Measurements from ENCODE around the gene MFF. TPM values are rescaled to one million over a fixed set of nuclear protein-coding genes. Genes with fewer than 3 reads are reported as not detected.

MFF gene
- total and polyA plus RNA-seq, 2 donors from 2014 or later, result 80.8 to 110 TPM

DNA sequence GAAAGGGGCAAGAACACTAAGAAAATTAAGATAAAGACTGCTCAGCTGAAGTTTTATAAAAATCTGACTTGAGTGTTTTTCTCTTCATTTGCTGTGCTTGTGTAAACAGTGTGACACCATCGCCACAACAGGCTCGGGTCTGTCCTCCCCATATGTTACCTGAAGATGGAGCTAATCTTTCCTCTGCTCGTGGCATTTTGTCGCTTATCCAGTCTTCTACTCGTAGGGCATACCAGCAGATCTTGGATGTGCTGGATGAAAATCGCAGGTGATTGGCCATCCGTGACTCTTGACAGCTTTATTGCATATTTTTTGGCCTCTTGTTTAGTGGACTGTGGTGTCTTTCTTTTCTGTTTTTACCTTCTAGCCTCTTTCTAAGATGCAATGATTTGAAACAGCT lies 22.1 kb downstream of the MFF start:
- Histone ChIP-seq H3K9ac (ENCODE audit: low read length in 3 of 3) (no peak overlapping the region), H3K4me3 (ENCODE audit: low read length in 3 of 3) (no peak overlapping the region), H3K4me1 (ENCODE audit: control insufficient read depth in 2 of 3, insufficient read depth in 2 of 3, low read depth in 1 of 3, low read length in 3 of 3) (peaks cover 0 to 2% (median 0%) of the 10 kb centered on the region in 3 donors), H3K36me3 (ENCODE audit: control insufficient read depth in 2 of 3, insufficient read depth in 3 of 3, low read length in 3 of 3) (peaks cover 0 to 9% (median 0%) of the 10 kb centered on the region in 3 donors), H3K27ac (ENCODE audit: low read depth in 2 of 2, low read length in 2 of 2) (no peak overlapping the region), H3K27me3 (ENCODE audit: control insufficient read depth, insufficient read depth, low read length) (no peaks in the 10 kb centered on the region), H3K9me3 (ENCODE audit: control insufficient read depth in 2 of 3, insufficient read depth in 1 of 3, low read length in 3 of 3) (no peaks in the 10 kb centered on the region)
- TF ChIP-seq, protein P1, sequence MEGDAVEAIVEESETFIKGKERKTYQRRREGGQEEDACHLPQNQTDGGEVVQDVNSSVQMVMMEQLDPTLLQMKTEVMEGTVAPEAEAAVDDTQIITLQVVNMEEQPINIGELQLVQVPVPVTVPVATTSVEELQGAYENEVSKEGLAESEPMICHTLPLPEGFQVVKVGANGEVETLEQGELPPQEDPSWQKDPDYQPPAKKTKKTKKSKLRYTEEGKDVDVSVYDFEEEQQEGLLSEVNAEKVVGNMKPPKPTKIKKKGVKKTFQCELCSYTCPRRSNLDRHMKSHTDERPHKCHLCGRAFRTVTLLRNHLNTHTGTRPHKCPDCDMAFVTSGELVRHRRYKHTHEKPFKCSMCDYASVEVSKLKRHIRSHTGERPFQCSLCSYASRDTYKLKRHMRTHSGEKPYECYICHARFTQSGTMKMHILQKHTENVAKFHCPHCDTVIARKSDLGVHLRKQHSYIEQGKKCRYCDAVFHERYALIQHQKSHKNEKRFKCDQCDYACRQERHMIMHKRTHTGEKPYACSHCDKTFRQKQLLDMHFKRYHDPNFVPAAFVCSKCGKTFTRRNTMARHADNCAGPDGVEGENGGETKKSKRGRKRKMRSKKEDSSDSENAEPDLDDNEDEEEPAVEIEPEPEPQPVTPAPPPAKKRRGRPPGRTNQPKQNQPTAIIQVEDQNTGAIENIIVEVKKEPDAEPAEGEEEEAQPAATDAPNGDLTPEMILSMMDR (IDR thresholded peaks at IDR 0.05; ENCODE audit: borderline replicate concordance, extremely low read depth, insufficient read depth), result no peak
- FAIRE-seq, result no peak
- intact Hi-C loops (cut with DNase I), result no loop called here
- peak in 3 of 5 donors; percentile 19 to 60 (median 39) for DNase-seq

DNA sequence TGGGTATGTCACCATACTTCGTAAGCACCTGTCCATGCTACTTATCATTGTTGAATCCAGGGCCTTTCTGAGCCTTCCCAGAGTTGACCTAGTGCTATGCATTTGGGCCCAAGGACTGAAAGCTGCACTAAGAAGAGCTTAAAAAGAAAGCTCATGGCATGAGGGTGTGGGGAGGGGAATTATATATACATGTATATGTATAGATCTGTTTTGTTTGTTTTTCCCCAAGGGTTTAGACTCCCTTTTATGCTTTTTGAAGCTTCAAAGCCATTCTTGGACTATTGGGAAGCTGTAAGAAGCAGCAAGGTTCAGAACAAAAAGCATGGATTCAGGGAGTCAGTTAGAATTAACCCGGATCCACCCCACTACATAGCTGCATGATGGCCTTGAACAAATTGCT lies 23.3 kb downstream of the MFF start:
- TF ChIP-seq, protein P1 (IDR thresholded peaks at IDR 0.05; ENCODE audit: borderline replicate concordance, extremely low read depth, insufficient read depth), result no peak
- Histone ChIP-seq H3K9ac (ENCODE audit: low read length in 3 of 3) (no peak overlapping the region), H3K27me3 (ENCODE audit: control insufficient read depth, insufficient read depth, low read length) (no peaks in the 10 kb centered on the region), H3K36me3 (ENCODE audit: control insufficient read depth in 2 of 3, insufficient read depth in 3 of 3, low read length in 3 of 3) (peaks cover 0 to 3% (median 0%) of the 10 kb centered on the region in 3 donors), H3K27ac (ENCODE audit: low read depth in 2 of 2, low read length in 2 of 2) (no peak overlapping the region), H3K4me1 (ENCODE audit: control insufficient read depth in 2 of 3, insufficient read depth in 2 of 3, low read depth in 1 of 3, low read length in 3 of 3) (peaks cover 0 to 2% (median 0%) of the 10 kb centered on the region in 3 donors), H3K4me3 (ENCODE audit: low read length in 3 of 3) (no peak overlapping the region), H3K9me3 (ENCODE audit: control insufficient read depth in 2 of 3, insufficient read depth in 1 of 3, low read length in 3 of 3) (no peaks in the 10 kb centered on the region)
- FAIRE-seq (no peak), DNase-seq (no peak)
- intact Hi-C loops (cut with DNase I), result no loop called here

DNA sequence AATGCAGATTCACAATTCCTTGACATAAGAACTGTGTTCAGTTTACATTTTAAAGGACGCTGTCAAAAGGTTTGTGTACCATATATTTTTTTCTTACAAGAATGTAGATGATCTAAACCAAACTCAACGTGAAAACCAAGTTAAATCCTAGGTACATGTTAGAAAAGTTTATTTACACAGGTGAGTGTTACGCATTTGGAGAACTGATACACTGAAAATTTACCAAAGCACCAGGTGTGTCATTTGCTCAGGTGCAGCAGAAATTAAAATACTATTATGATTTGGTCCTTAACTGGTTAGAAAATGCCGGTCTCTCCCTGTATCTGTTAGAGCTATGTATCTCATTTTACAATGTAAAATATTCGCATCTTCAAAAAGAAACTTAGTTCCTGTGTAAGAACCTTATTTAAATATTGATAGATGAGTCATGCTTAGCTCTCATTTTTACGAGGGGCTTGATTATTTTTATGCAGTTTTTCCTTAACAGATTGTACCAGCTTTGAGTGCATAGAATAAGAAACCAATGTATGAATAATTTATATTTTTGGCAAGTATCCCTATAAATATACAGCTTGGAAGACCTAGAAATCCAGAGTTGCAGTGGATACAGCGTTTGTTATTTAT lies 25.1 kb downstream of the MFF start:
- FAIRE-seq (no peak), DNase-seq (no peak)
- H3K4me1 ChIP-seq (ENCODE audit: control insufficient read depth in 2 of 3, insufficient read depth in 2 of 3, low read depth in 1 of 3, low read length in 3 of 3), result peaks cover 0 to 2% (median 0%) of the 10 kb centered on the region in 3 donors
- no peak overlapping the region for H3K27ac ChIP-seq (ENCODE audit: low read depth in 2 of 2, low read length in 2 of 2)
- no peaks in the 10 kb centered on the region for H3K9me3 ChIP-seq (ENCODE audit: control insufficient read depth in 2 of 3, insufficient read depth in 1 of 3, low read length in 3 of 3)
- TF ChIP-seq, protein P1 (IDR thresholded peaks at IDR 0.05; ENCODE audit: borderline replicate concordance, extremely low read depth, insufficient read depth), result no peak
- no peaks in the 10 kb centered on the region for H3K27me3 ChIP-seq (ENCODE audit: control insufficient read depth, insufficient read depth, low read length)
- H3K4me3 ChIP-seq (ENCODE audit: low read length in 3 of 3), result no peak overlapping the region
- H3K36me3 ChIP-seq (ENCODE audit: control insufficient read depth in 2 of 3, insufficient read depth in 3 of 3, low read length in 3 of 3), result peaks cover 0 to 3% (median 0%) of the 10 kb centered on the region in 3 donors
- H3K9ac ChIP-seq (ENCODE audit: low read length in 3 of 3), result no peak overlapping the region
- intact Hi-C loops (cut with DNase I), result no loop called here

All from kidney (tissue), 14 donors.